CD4-positive, alpha-beta memory T cell (primary cell): Measurements from ENCODE around the gene FGF6. TPM values are rescaled to one million over a fixed set of nuclear protein-coding genes. Genes with fewer than 3 reads are reported as not detected.
"Not testable (repeated sequence)": the region's sequence is repeated elsewhere in the genome, so short reads cannot be mapped to it uniquely, and the experiment has no call there.

ENCODE experiments used
- CTCF ChIA-PET: fragments of 350-600 bp; sonication (Branson Sonifier 250); formaldehyde crosslinking; loops from one replicate; lab custom pipeline; 2021; ENCODE audit warnings: inconsistent platforms; ENCODE audit not compliant: partially characterized antibody; lab: Charles Lee
- POLR2A ChIA-PET: fragments of 350-600 bp; sonication (Branson Sonifier 250); formaldehyde crosslinking; loops from one replicate; lab custom pipeline; 2021; ENCODE audit not compliant: partially characterized antibody; lab: Charles Lee
- DNase-seq, 5 donors: peaks; one replicate each; pipeline versions ENCODE4 v3.0.0 to v3.0.0-alpha.2; 2020 to 2022; ENCODE audit warnings: mixed read lengths in 1 of 5
- H3K27ac ChIP-seq: one replicate; pipeline ENCODE4 v1.7.0; 2013; ENCODE audit warnings: low read depth, low read length
- H3K27me3 ChIP-seq: 2 replicates; pipeline ENCODE4 v1.7.0; 2013; ENCODE audit warnings: mild to moderate bottlenecking, low read length, moderate library complexity; ENCODE audit not compliant: insufficient read depth
- H3K36me3 ChIP-seq: 2 replicates; pipeline ENCODE4 v1.7.0; 2013; ENCODE audit warnings: mild to moderate bottlenecking, low read length, moderate library complexity; ENCODE audit not compliant: insufficient read depth
- H3K4me1 ChIP-seq: 2 replicates; pipeline ENCODE4 v1.7.0; 2013; ENCODE audit warnings: mild to moderate bottlenecking, low read length, moderate library complexity; ENCODE audit not compliant: insufficient read depth
- H3K4me3 ChIP-seq, 2 donors: one replicate each; pipeline ENCODE4 v1.7.0; 2013; ENCODE audit warnings: low read length in 2 of 2, mild to moderate bottlenecking in 1 of 2
- H3K9me3 ChIP-seq, 2 donors: one replicate each; pipeline ENCODE4 v1.7.0; 2013; ENCODE audit warnings: low read length in 2 of 2, control low read depth in 1 of 2; ENCODE audit not compliant: control insufficient read depth in 1 of 2
- H3K27ac Mint-ChIP-seq, 7 donors: one replicate each; pipeline ENCODE4 v1.8.0; 2020 to 2021; ENCODE audit warnings: mixed read lengths in 7 of 7, mild to moderate bottlenecking in 6 of 7, inconsistent platforms in 3 of 7, moderate library complexity in 3 of 7
- H3K27me3 Mint-ChIP-seq, 2 donors: one replicate each; pipeline ENCODE4 v1.8.0; 2020 to 2021; ENCODE audit warnings: mixed read lengths in 2 of 2
- H3K36me3 Mint-ChIP-seq, 2 donors: one replicate each; pipeline ENCODE4 v1.8.0; 2020 to 2021; ENCODE audit warnings: mixed read lengths in 2 of 2, inconsistent platforms in 1 of 2, mild to moderate bottlenecking in 1 of 2
- H3K4me1 Mint-ChIP-seq, 4 donors: one replicate each; pipeline ENCODE4 v1.8.0; 2020 to 2021; ENCODE audit warnings: mixed read lengths in 4 of 4, mild to moderate bottlenecking in 1 of 4
- H3K4me3 Mint-ChIP-seq, 8 donors: one replicate each; pipeline ENCODE4 v1.8.0; 2020 to 2021; ENCODE audit warnings: mixed read lengths in 8 of 8, mild to moderate bottlenecking in 7 of 8, moderate library complexity in 6 of 8, inconsistent platforms in 3 of 8
- H3K9me3 Mint-ChIP-seq, 8 donors: one replicate each; pipeline ENCODE4 v1.8.0; 2020 to 2021; ENCODE audit warnings: mixed read lengths in 8 of 8, mild to moderate bottlenecking in 5 of 8, inconsistent platforms in 3 of 8, moderate library complexity in 1 of 8
- intact Hi-C: fragments of 100-400 bp; cut with micrococcal nuclease; formaldehyde crosslinking; loops from one replicate; pipeline ENCODE4 v1.15.1; 2023
- polyA plus RNA-seq, 2 donors: library from polyadenylated mRNA; unstranded; fragments of 300-500 nt; fragmentation: Illumina TruSeq; gene quantifications; one replicate each; pipeline ENCODE4 v1.2.3, GENCODE V29; 2021
- total RNA-seq, 2 experiments: library from RNA; stranded (reverse); gene quantifications; one replicate each; pipeline ENCODE4 v1.2.3, GENCODE V29; 2021

Gene FGF6
- total and polyA plus RNA-seq, 4 experiments from 2014 or later: not detected

- H3K36me3 Mint-ChIP-seq, H3K27me3 ChIP-seq, H3K4me3 ChIP-seq, H3K4me1 Mint-ChIP-seq, H3K4me3 Mint-ChIP-seq, H3K9me3 ChIP-seq, POLR2A ChIA-PET, H3K27ac Mint-ChIP-seq, H3K36me3 ChIP-seq, DNase-seq, CTCF ChIA-PET, intact Hi-C loops, H3K27ac ChIP-seq, H3K4me1 ChIP-seq: not testable (repeated sequence)
- H3K27me3 Mint-ChIP-seq: peaks cover 13 to 15% of the 10 kb centered on the region in 2 donors
- peaks cover 2 to 33% (median 19%) of the 10 kb centered on the region in 8 donors for H3K9me3 Mint-ChIP-seq
Observed at GRCh38 chr12:4455849-4456248, 10.2 kb upstream of the FGF6 start.

DNA sequence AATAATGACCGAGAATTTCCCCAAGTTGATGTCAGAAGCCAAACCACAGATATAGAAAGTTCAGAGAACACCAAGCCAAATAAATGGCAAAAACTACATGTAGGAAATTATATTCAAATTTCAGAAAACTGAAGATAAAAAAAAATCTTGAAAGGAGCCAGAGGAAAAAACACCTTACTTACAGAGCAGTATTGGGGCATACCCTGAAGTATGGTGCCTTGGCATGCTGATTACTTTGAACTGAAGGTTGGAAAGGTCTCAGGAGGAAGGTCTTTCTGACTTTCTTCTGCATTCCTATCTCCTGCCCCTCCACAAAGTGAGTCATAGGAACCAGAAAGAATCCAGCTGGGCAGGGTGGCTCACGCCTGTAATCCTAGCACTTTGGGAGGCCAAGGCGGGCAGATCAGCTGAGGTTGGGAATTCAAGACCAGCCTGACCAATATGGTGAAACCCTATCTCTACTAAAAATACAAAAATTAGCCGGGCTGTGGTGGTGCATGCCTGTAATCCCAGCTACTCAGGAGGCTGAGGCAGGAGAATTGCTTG lies 8.8 kb upstream of the FGF6 start:
- Mint-ChIP-seq H3K9me3 (peaks cover 2 to 33% (median 19%) of the 10 kb centered on the region in 8 donors), H3K36me3 (peaks cover 0 to 8% of the 10 kb centered on the region in 2 donors), H3K4me3 (no peak overlapping the region), H3K27me3 (peaks cover 13 to 28% of the 10 kb centered on the region in 2 donors), H3K4me1 (no peaks in the 10 kb centered on the region), H3K27ac (no peak overlapping the region)
- Histone ChIP-seq H3K4me1 (no peaks in the 10 kb centered on the region), H3K4me3 (no peak overlapping the region), H3K36me3 (no peaks in the 10 kb centered on the region), H3K27me3 (peaks cover 6% of the 10 kb centered on the region), H3K27ac (no peak overlapping the region), H3K9me3 (no peaks in the 10 kb centered on the region)
- intact Hi-C loops: no loop called here
- DNase-seq: no peak
- ChIA-PET CTCF (no interaction called here), POLR2A (no interaction called here)

GRCh38 chr12:4451694-4452093 lies 6.1 kb upstream of the FGF6 start:
- intact Hi-C loops: no loop called here

DNA sequence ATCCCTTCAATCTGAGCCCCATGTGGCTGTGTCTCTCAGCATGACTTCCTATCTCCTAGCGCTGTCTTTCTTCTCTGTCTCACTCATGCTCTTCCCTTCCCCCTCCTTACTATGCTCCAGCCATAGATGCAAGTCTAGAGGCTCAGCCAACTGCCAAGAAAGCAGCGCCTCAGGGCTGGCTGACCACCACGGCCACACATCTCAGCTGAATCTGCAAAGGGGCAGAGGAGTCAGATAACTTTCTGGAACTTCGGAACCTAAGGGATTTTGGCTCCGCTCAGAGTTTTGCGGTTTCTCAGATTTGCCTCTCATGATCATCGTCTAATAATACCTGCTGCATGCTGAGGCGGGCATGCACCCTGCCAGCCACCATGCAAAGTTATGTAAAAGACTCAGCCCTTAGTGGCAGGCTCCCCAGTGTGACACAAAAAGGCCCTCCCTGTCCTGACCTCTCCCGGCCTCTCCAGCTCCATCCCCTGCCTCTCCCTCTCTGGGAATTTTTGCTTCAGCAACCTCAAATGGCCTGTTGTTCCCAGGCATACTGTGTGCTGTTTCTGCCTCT lies 5.0 kb upstream of the FGF6 start:
- intact Hi-C loops: no loop called here
- Mint-ChIP-seq H3K9me3 (peaks cover 2 to 33% (median 19%) of the 10 kb centered on the region in 8 donors), H3K27ac (no peak overlapping the region), H3K27me3 (peaks cover 13 to 45% of the 10 kb centered on the region in 2 donors), H3K36me3 (peaks cover 0 to 8% of the 10 kb centered on the region in 2 donors), H3K4me3 (no peak overlapping the region), H3K4me1 (no peaks in the 10 kb centered on the region)
- H3K27me3 ChIP-seq: peaks cover 6% of the 10 kb centered on the region
- no peak overlapping the region for H3K4me3 ChIP-seq
- no peak for DNase-seq
- no peaks in the 10 kb centered on the region for H3K36me3 ChIP-seq
- ChIA-PET CTCF (no interaction called here), POLR2A (no interaction called here)
- H3K27ac ChIP-seq: no peak overlapping the region
- no peaks in the 10 kb centered on the region for H3K9me3 ChIP-seq
- H3K4me1 ChIP-seq: no peaks in the 10 kb centered on the region

More at GRCh38 chr12:4451694-4452093, 6.1 kb upstream of the FGF6 start:
- H3K27me3 Mint-ChIP-seq: peaks cover 13 to 40% of the 10 kb centered on the region in 2 donors
- peaks cover 2 to 33% (median 19%) of the 10 kb centered on the region in 8 donors for H3K9me3 Mint-ChIP-seq
- peaks cover 6% of the 10 kb centered on the region for H3K27me3 ChIP-seq
- H3K27ac Mint-ChIP-seq: no peak overlapping the region
- no peaks in the 10 kb centered on the region for H3K36me3 ChIP-seq
- no peak overlapping the region for H3K27ac ChIP-seq
- H3K9me3 ChIP-seq: no peaks in the 10 kb centered on the region
- no peak for DNase-seq
- ChIA-PET POLR2A (no interaction called here), CTCF (no interaction called here)
- H3K36me3 Mint-ChIP-seq: peaks cover 0 to 8% of the 10 kb centered on the region in 2 donors
- H3K4me3 Mint-ChIP-seq: no peak overlapping the region
- H3K4me1 ChIP-seq: no peaks in the 10 kb centered on the region
- H3K4me3 ChIP-seq: no peak overlapping the region
- H3K4me1 Mint-ChIP-seq: no peaks in the 10 kb centered on the region

GRCh38 chr12:4449851-4450221 lies 4.2 kb upstream of the FGF6 start:
- Mint-ChIP-seq H3K4me1 (no peaks in the 10 kb centered on the region), H3K4me3 (no peak overlapping the region), H3K36me3 (peaks cover 0 to 8% of the 10 kb centered on the region in 2 donors), H3K27ac (no peak overlapping the region), H3K9me3 (peaks cover 2 to 29% (median 18%) of the 10 kb centered on the region in 8 donors), H3K27me3 (peaks cover 11 to 46% of the 10 kb centered on the region in 2 donors)
- Histone ChIP-seq H3K27ac (no peak overlapping the region), H3K27me3 (peaks cover 6% of the 10 kb centered on the region), H3K4me3 (no peak overlapping the region), H3K4me1 (no peaks in the 10 kb centered on the region), H3K9me3 (no peaks in the 10 kb centered on the region), H3K36me3 (no peaks in the 10 kb centered on the region)
- no peak for DNase-seq
- intact Hi-C loops: no loop called here
- ChIA-PET POLR2A (no interaction called here), CTCF (no interaction called here)

- no peak for DNase-seq
- peaks cover 11 to 46% of the 10 kb centered on the region in 2 donors for H3K27me3 Mint-ChIP-seq
- H3K36me3 Mint-ChIP-seq: peaks cover 0 to 8% of the 10 kb centered on the region in 2 donors
- Histone ChIP-seq H3K4me3 (no peak overlapping the region), H3K27me3 (peaks cover 6% of the 10 kb centered on the region), H3K36me3 (no peaks in the 10 kb centered on the region), H3K4me1 (no peaks in the 10 kb centered on the region), H3K27ac (no peak overlapping the region), H3K9me3 (no peaks in the 10 kb centered on the region)
- no peaks in the 10 kb centered on the region for H3K4me1 Mint-ChIP-seq
- intact Hi-C loops: no loop called here
- H3K4me3 Mint-ChIP-seq: no peak overlapping the region
- H3K27ac Mint-ChIP-seq: no peak overlapping the region
- H3K9me3 Mint-ChIP-seq: peaks cover 2 to 27% (median 17%) of the 10 kb centered on the region in 8 donors
- CTCF ChIA-PET: no interaction called here
- POLR2A ChIA-PET: no interaction called here
Observed at GRCh38 chr12:4448943-4449850, 3.6 kb upstream of the FGF6 start.

GRCh38 chr12:4448371-4448940 lies 2.8 kb upstream of the FGF6 start:
- no peaks in the 10 kb centered on the region for H3K9me3 ChIP-seq
- no peak overlapping the region for H3K27ac ChIP-seq
- POLR2A ChIA-PET: no interaction called here
- H3K9me3 Mint-ChIP-seq: peaks cover 0 to 20% (median 10%) of the 10 kb centered on the region in 8 donors
- H3K4me3 Mint-ChIP-seq: no peak overlapping the region
- CTCF ChIA-PET: no interaction called here
- peaks cover 0 to 4% of the 10 kb centered on the region in 2 donors for H3K36me3 Mint-ChIP-seq
- intact Hi-C loops: no loop called here
- H3K27me3 ChIP-seq: peaks cover 6% of the 10 kb centered on the region
- no peak for DNase-seq
- peaks cover 11 to 43% of the 10 kb centered on the region in 2 donors for H3K27me3 Mint-ChIP-seq
- H3K4me3 ChIP-seq: no peak overlapping the region
- H3K27ac Mint-ChIP-seq: no peak overlapping the region
- no peaks in the 10 kb centered on the region for H3K4me1 Mint-ChIP-seq
- H3K36me3 ChIP-seq: no peaks in the 10 kb centered on the region
- H3K4me1 ChIP-seq: no peaks in the 10 kb centered on the region
